Umbilical cord (tissue), 2 donors: ENCODE measurements around the gene SPNS2. TPM values are rescaled to one million over a fixed set of nuclear protein-coding genes. Genes with fewer than 3 reads are reported as not detected.

Source experiments
- DNase-seq: peaks from one replicate; pipeline ENCODE4 v3.0.0-alpha.2; 2015; ENCODE audit warnings: low spot score
- total RNA-seq: library from RNA; depleted of rRNA; stranded (reverse); fragments of >200 nt; gene quantifications from one replicate; pipeline ENCODE4 v1.2.3, GENCODE V29; 2014; ENCODE audit warnings: low replicate concordance; ENCODE audit not compliant: insufficient read depth

SPNS2 gene
- total RNA-seq, 1 donor from 2014 or later = 5.8 TPM

- DNase-seq = no peak
These were observed 51.3 kb downstream of the SPNS2 start for GRCh38 chr17:4549781-4550533.

- DNase-seq = no peak
These were observed 51.9 kb downstream of the SPNS2 start for GRCh38 chr17:4550534-4551039.

GRCh38 chr17:4551141-4551540 lies 52.5 kb downstream of the SPNS2 start:
- DNase-seq = no peak

- DNase-seq = no peak
These were observed 53.3 kb downstream of the SPNS2 start for GRCh38 chr17:4551796-4552525.

- no peak for DNase-seq
These were observed 55.0 kb downstream of the SPNS2 start for GRCh38 chr17:4553669-4554068.

GRCh38 chr17:4554441-4554996 lies 55.8 kb downstream of the SPNS2 start:
- DNase-seq = no peak

GRCh38 chr17:4554997-4555799 lies 56.5 kb downstream of the SPNS2 start, which contains the start of gene MYBBP1A:
Gene MYBBP1A (minus strand): TSS chr17:4555384. CDS start chr17:4555324, 60 bp downstream.
- peak; percentile 98 for DNase-seq

GRCh38 chr17:4555873-4556759 lies 57.4 kb downstream of the SPNS2 start:
- DNase-seq = no peak

GRCh38 chr17:4556996-4557395 lies 58.3 kb downstream of the SPNS2 start:
- DNase-seq = no peak

GRCh38 chr17:4557626-4558346 lies 59.1 kb downstream of the SPNS2 start:
- no peak for DNase-seq

GRCh38 chr17:4558347-4558971 lies 59.8 kb downstream of the SPNS2 start:
- no peak for DNase-seq

GRCh38 chr17:4559139-4559791 lies 60.6 kb downstream of the SPNS2 start:
- no peak for DNase-seq

GRCh38 chr17:4559966-4560365 lies 61.3 kb downstream of the SPNS2 start:
- DNase-seq = no peak

- DNase-seq = no peak
These were observed 61.7 kb downstream of the SPNS2 start, which contains the start of gene GGT6 for GRCh38 chr17:4560421-4560820. Gene GGT6 (minus strand): TSS chr17:4560577. CDS start chr17:4560521, 56 bp downstream.

GRCh38 chr17:4560837-4561256 lies 62.2 kb downstream of the SPNS2 start:
- DNase-seq = no peak

GRCh38 chr17:4562015-4562969 lies 63.6 kb downstream of the SPNS2 start:
- no peak for DNase-seq
